ENCODE measurements around the gene UNC45A.
A peak's percentile ranks its signal among the peaks of the same experiment; 100 is the strongest.

- TF ChIP-seq CTCF (IDR thresholded peaks at IDR 0.05) (peak; percentile 75 to 81 (median 79)), POLR2A (IDR thresholded peaks at IDR 0.05) (no peak), EP300 (IDR thresholded peaks at IDR 0.05) (no peak)
Measured at GRCh38 chr15:90902040-90902839, 32.8 kb upstream of the UNC45A start.

Measured in ovary (tissue), 3 donors.